ENCODE data around the gene GALNT6. TPM values are rescaled to one million over a fixed set of nuclear protein-coding genes. Genes with fewer than 3 reads are reported as not detected.

Gene GALNT6
- total RNA-seq, 1 experiment from 2014 or later: 6.5 TPM

DNA sequence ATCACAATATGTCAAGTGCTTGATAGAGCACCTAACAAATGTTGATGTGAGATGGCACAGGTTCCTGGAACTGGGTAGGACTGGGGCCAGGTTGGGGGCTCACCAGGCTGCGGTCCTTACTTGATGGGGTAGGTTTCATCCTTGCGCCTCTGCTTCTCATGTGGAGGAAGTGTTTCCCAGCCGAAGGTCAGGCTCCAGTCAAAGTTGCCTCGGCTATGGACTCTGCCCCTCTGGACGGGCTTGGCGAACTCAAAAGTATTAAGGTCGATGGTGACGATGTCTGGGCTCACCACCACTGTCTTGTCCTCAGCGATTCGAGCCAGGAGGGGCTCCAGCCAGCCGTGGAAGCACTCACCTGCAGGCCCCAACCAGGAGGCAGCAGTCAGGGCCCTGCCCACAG lies 27.2 kb downstream of the GALNT6 start:
- ATAC-seq: no peak
- no TSS peak for BruUV-seq (replicated peaks)
- Histone ChIP-seq H3K9me3 (ENCODE audit: control insufficient read depth, insufficient read depth, low read depth, low read length) (no peaks in the 10 kb centered on the region), H3K27ac (ENCODE audit: low read length) (no peak overlapping the region), H3K36me3 (ENCODE audit: control insufficient read depth, insufficient read depth, low read length) (no peaks in the 10 kb centered on the region), H3K4me3 (ENCODE audit: low read depth in 2 of 2, low read length in 2 of 2) (no peak overlapping the region), H3K27me3 (ENCODE audit: control insufficient read depth, insufficient read depth, low read length) (no peaks in the 10 kb centered on the region), H3K4me1 (ENCODE audit: control insufficient read depth, insufficient read depth, low read length) (no peaks in the 10 kb centered on the region)
- TF ChIP-seq, protein P1, sequence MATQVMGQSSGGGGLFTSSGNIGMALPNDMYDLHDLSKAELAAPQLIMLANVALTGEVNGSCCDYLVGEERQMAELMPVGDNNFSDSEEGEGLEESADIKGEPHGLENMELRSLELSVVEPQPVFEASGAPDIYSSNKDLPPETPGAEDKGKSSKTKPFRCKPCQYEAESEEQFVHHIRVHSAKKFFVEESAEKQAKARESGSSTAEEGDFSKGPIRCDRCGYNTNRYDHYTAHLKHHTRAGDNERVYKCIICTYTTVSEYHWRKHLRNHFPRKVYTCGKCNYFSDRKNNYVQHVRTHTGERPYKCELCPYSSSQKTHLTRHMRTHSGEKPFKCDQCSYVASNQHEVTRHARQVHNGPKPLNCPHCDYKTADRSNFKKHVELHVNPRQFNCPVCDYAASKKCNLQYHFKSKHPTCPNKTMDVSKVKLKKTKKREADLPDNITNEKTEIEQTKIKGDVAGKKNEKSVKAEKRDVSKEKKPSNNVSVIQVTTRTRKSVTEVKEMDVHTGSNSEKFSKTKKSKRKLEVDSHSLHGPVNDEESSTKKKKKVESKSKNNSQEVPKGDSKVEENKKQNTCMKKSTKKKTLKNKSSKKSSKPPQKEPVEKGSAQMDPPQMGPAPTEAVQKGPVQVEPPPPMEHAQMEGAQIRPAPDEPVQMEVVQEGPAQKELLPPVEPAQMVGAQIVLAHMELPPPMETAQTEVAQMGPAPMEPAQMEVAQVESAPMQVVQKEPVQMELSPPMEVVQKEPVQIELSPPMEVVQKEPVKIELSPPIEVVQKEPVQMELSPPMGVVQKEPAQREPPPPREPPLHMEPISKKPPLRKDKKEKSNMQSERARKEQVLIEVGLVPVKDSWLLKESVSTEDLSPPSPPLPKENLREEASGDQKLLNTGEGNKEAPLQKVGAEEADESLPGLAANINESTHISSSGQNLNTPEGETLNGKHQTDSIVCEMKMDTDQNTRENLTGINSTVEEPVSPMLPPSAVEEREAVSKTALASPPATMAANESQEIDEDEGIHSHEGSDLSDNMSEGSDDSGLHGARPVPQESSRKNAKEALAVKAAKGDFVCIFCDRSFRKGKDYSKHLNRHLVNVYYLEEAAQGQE (IDR thresholded peaks at IDR 0.05; ENCODE audit: insufficient read depth in 1 of 2, low read depth in 2 of 2, low read length in 1 of 2): no peak
- TF ChIP-seq, protein P2, sequence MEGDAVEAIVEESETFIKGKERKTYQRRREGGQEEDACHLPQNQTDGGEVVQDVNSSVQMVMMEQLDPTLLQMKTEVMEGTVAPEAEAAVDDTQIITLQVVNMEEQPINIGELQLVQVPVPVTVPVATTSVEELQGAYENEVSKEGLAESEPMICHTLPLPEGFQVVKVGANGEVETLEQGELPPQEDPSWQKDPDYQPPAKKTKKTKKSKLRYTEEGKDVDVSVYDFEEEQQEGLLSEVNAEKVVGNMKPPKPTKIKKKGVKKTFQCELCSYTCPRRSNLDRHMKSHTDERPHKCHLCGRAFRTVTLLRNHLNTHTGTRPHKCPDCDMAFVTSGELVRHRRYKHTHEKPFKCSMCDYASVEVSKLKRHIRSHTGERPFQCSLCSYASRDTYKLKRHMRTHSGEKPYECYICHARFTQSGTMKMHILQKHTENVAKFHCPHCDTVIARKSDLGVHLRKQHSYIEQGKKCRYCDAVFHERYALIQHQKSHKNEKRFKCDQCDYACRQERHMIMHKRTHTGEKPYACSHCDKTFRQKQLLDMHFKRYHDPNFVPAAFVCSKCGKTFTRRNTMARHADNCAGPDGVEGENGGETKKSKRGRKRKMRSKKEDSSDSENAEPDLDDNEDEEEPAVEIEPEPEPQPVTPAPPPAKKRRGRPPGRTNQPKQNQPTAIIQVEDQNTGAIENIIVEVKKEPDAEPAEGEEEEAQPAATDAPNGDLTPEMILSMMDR (IDR thresholded peaks at IDR 0.05): no peak
- no peak for TF ChIP-seq SIN3A (IDR thresholded peaks at IDR 0.05; ENCODE audit: borderline replicate concordance, insufficient read depth, low read depth, low read length)
- no peak for TF ChIP-seq TCF7L2 (IDR thresholded peaks at IDR 0.05; ENCODE audit: low read depth, low read length)
- TF ChIP-seq POLR2AphosphoS5 (IDR thresholded peaks at IDR 0.05; ENCODE audit: low read depth, low read length): no peak
- ChIA-PET POLR2A (no interaction called here), CTCF (no interaction called here)
- in situ Hi-C loops (cut with HindIII; ENCODE audit: low pct_unique_long_range_greater_than_20kb, low sequenced_read_pairs): no loop called here
- no peak for DNase-seq (ENCODE audit: low read depth, low spot score)
- intact Hi-C loops (cut with micrococcal nuclease; ENCODE audit: unreplicated experiment): no loop called here

DNA sequence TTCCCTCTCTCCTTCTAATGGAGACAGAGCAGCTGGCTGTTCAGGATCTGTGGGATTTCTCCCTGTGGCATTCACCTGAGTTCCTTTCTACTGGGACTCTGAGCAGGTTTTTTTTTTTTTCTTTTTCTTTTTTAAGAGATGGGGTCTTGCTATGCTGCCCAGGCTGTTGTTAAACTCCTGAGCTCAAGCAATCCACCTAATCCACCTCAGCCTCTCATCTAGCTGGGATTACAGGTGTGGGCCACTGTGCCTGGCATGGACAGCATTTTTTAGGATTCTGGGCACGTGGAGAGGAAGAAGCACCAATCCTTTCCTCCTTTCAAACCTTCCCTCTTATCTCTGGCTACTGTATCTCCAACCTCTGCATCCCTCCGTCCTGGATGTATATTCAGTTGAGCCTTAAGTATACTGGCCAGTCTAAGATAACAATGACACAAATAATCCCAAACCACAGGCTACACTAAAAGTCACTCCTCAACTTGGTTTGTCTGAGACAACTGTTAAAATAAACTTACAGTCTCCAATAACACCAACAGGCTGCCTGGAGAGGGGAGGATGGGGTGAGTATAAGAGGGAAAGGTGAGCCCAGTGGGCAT lies 28.4 kb downstream of the GALNT6 start:
- no peak for DNase-seq (ENCODE audit: low read depth, low spot score)
- CTCF ChIA-PET: no interaction called here
- no peak overlapping the region for H3K4me3 ChIP-seq (ENCODE audit: low read depth in 2 of 2, low read length in 2 of 2)
- no peak overlapping the region for H3K27ac ChIP-seq (ENCODE audit: low read length)
- H3K4me1 ChIP-seq (ENCODE audit: control insufficient read depth, insufficient read depth, low read length): no peaks in the 10 kb centered on the region
- TF ChIP-seq TCF7L2 (IDR thresholded peaks at IDR 0.05; ENCODE audit: low read depth, low read length): no peak
- TF ChIP-seq, protein P1 (IDR thresholded peaks at IDR 0.05; ENCODE audit: insufficient read depth in 1 of 2, low read depth in 2 of 2, low read length in 1 of 2): no peak
- no peak for TF ChIP-seq POLR2AphosphoS5 (IDR thresholded peaks at IDR 0.05; ENCODE audit: low read depth, low read length)
- no peak for TF ChIP-seq SIN3A (IDR thresholded peaks at IDR 0.05; ENCODE audit: borderline replicate concordance, insufficient read depth, low read depth, low read length)
- TF ChIP-seq, protein P2 (IDR thresholded peaks at IDR 0.05): no peak
- H3K27me3 ChIP-seq (ENCODE audit: control insufficient read depth, insufficient read depth, low read length): no peaks in the 10 kb centered on the region
- H3K36me3 ChIP-seq (ENCODE audit: control insufficient read depth, insufficient read depth, low read length): no peaks in the 10 kb centered on the region
- intact Hi-C loops (cut with micrococcal nuclease; ENCODE audit: unreplicated experiment): no loop called here
- POLR2A ChIA-PET: no interaction called here
- no peak for ATAC-seq
- BruUV-seq (replicated peaks): no TSS peak
- in situ Hi-C loops (cut with HindIII; ENCODE audit: low pct_unique_long_range_greater_than_20kb, low sequenced_read_pairs): no loop called here
- no peaks in the 10 kb centered on the region for H3K9me3 ChIP-seq (ENCODE audit: control insufficient read depth, insufficient read depth, low read depth, low read length)

Measured in Panc1 (cell line).